Endothelial cell of umbilical vein (primary cell): ENCODE results near the gene FJX1. TPM values are rescaled to one million over a fixed set of nuclear protein-coding genes. Genes with fewer than 3 reads are reported as not detected.

Experiments
- BruUV-seq: library from RNA; stranded (reverse); fragments of 400-500 nt; replicated peaks from 2 replicates; lab custom pipeline; 2021; lab: Mats Ljungman, UMichigan
- CTCF ChIA-PET: fragments of 300-600, 350-600 bp; sonication (Branson Sonifier 250); formaldehyde crosslinking; loops from one replicate; lab custom pipeline; 2021; ENCODE audit warnings: antibody characterized with exemption, inconsistent platforms; lab: Charles Lee
- POLR2A ChIA-PET: fragments of 300-600, 350-600 bp; sonication (Branson Sonifier 250); formaldehyde crosslinking; loops from one replicate; lab custom pipeline; 2021; ENCODE audit warnings: antibody characterized with exemption, inconsistent platforms; lab: Charles Lee
- DNase-seq: peaks from one replicate; pipeline ENCODE4 v3.0.0-alpha.2; 2011; ENCODE audit warnings: low read depth, low spot score
- FAIRE-seq: peaks from 2 replicates; lab custom pipeline; 2011; peaks lifted over from hg19 to GRCh38; lab: Jason Lieb, UNC
- H2AFZ ChIP-seq: 2 replicates; pipeline ENCODE4 v1.6.0; 2012; ENCODE audit warnings: low read depth, low read length, control low read depth, inconsistent platforms
- H3K27ac ChIP-seq: 2 replicates; pipeline ENCODE4 v1.5.1; 2011; ENCODE audit warnings: low read depth, mild to moderate bottlenecking, control low read depth, low read length, moderate library complexity; ENCODE audit not compliant: insufficient read depth
- H3K27me3 ChIP-seq, 2 experiments: 2 replicates each; pipeline versions ENCODE4 v1.6.0 to v1.6.1; 2011; ENCODE audit warnings: low read length in 2 of 2, mixed read lengths in 1 of 2; ENCODE audit not compliant: control insufficient read depth in 2 of 2, insufficient read depth in 2 of 2
- H3K36me3 ChIP-seq, 2 experiments: 2 replicates in 1 of 2; 3 replicates in 1 of 2; pipeline ENCODE4 v1.5.1; 2011; ENCODE audit warnings: low read length in 2 of 2, mild to moderate bottlenecking in 1 of 2, moderate library complexity in 1 of 2; ENCODE audit not compliant: control insufficient read depth in 2 of 2, insufficient read depth in 2 of 2; ENCODE audit errors: extremely low read depth in 1 of 2
- H3K4me1 ChIP-seq: 3 replicates; pipeline ENCODE4 v1.5.1; 2011; ENCODE audit warnings: mild to moderate bottlenecking, low read length; ENCODE audit not compliant: control insufficient read depth, insufficient read depth; ENCODE audit errors: extremely low read depth
- H3K4me2 ChIP-seq: 2 replicates; pipeline ENCODE4 v1.6.1; 2011; ENCODE audit warnings: low read length, control low read depth, mixed read lengths; ENCODE audit not compliant: insufficient read depth
- H3K4me3 ChIP-seq, 3 experiments: fragments of 200-600 bp in 1 of 3; sonication (generic), shearing (Covaris generic) in 1 of 3; replicated peaks in 1 of 3; 2 replicates each; pipeline ENCODE4 v1.5.1; 2011 to 2016; ENCODE audit warnings: control low read depth in 3 of 3, low read length in 3 of 3, mild to moderate bottlenecking in 2 of 3, inconsistent platforms in 1 of 3, low read depth in 1 of 3, moderate library complexity in 1 of 3; ENCODE audit not compliant: insufficient read depth in 1 of 3
- H3K79me2 ChIP-seq: 2 replicates; pipeline ENCODE4 v1.6.0; 2012; ENCODE audit warnings: low read length, inconsistent platforms; ENCODE audit not compliant: control insufficient read depth, insufficient read depth
- H3K9ac ChIP-seq: replicated peaks from 2 replicates; pipeline ENCODE3; 2011; ENCODE audit warnings: low read length, control low read depth; ENCODE audit not compliant: insufficient read depth; ENCODE audit errors: extremely low read depth
- H3K9me1 ChIP-seq: replicated peaks from 3 replicates; pipeline ENCODE4 v1.6.0; 2011; ENCODE audit warnings: mild to moderate bottlenecking, low read length; ENCODE audit not compliant: control insufficient read depth, insufficient read depth; ENCODE audit errors: extremely low read depth
- H3K9me3 ChIP-seq: replicated peaks from 2 replicates; pipeline ENCODE4 v1.5.1; 2012; ENCODE audit warnings: low read length, inconsistent platforms; ENCODE audit not compliant: control insufficient read depth, insufficient read depth
- H4K20me1 ChIP-seq: replicated peaks from 2 replicates; pipeline ENCODE3; 2011; ENCODE audit warnings: mild to moderate bottlenecking, low read length; ENCODE audit not compliant: control insufficient read depth, insufficient read depth; ENCODE audit errors: extremely low read depth
- EZH2 ChIP-seq: IDR thresholded peaks from 2 replicates; pipeline ENCODE4 v1.6.1; 2012; ENCODE audit warnings: borderline replicate concordance, low read depth, mild to moderate bottlenecking, moderate library complexity, low read length, inconsistent platforms; ENCODE audit not compliant: severe bottlenecking
- FOS ChIP-seq: IDR thresholded peaks from 2 replicates; pipeline ENCODE4 v1.6.1; 2011; ENCODE audit warnings: mild to moderate bottlenecking, low read length, moderate library complexity, borderline replicate concordance; ENCODE audit not compliant: insufficient read depth
- GATA2 ChIP-seq: IDR thresholded peaks from 2 replicates; pipeline ENCODE4 v1.7.0; 2011; ENCODE audit warnings: low read depth, mild to moderate bottlenecking, moderate library complexity, mixed read lengths, low read length; ENCODE audit not compliant: insufficient read length, insufficient read depth
- JUN ChIP-seq: IDR thresholded peaks from 2 replicates; pipeline ENCODE4 v1.6.1; 2011; ENCODE audit warnings: borderline replicate concordance, low read depth; ENCODE audit not compliant: insufficient read length, insufficient read depth
- MYC ChIP-seq: IDR thresholded peaks from one replicate; pipeline ENCODE4 v1.6.1; 2011; ENCODE audit warnings: mild to moderate bottlenecking, low read depth, low read length
- POLR2A ChIP-seq: IDR thresholded peaks from 2 replicates; pipeline ENCODE4 v1.6.1; 2012; ENCODE audit warnings: low read depth, mild to moderate bottlenecking, control low read depth, low read length
- POLR2AphosphoS5 ChIP-seq: IDR thresholded peaks from 2 replicates; pipeline ENCODE4 v1.6.1; 2012; ENCODE audit warnings: low read depth, mild to moderate bottlenecking, control low read depth, low read length, moderate library complexity; ENCODE audit not compliant: insufficient read depth
- dilution Hi-C: fragments of 300-500 bp; cut with MboI; formaldehyde crosslinking; loops from one replicate; pipeline ENCODE4 v1.15.0; 2019; ENCODE audit warnings: low sequenced_read_pairs; ENCODE audit not compliant: extremely low pct_ligation_motif_present
- intact Hi-C: fragments of 100-400 bp; cut with micrococcal nuclease; formaldehyde crosslinking; loops from one replicate; pipeline ENCODE4 v1.10.0; 2022
- polyA plus RNA-seq, 4 experiments: library from polyadenylated mRNA; depleted of rRNA in 3 of 4; stranded (reverse) in 3 of 4; unstranded in 1 of 4; fragments of >200 nt; gene quantifications; 2 replicates each; pipeline versions ENCODE4 v1.2.1 to v1.2.3, GENCODE V29; 2011 to 2012; ENCODE audit warnings: missing spikeins in 1 of 4
- total RNA-seq: library from RNA; stranded (reverse); gene quantifications from 2 replicates; pipeline ENCODE4 v1.2.3, GENCODE V29; 2021
- TF ChIP-seq, protein P1 (sequence below): IDR thresholded peaks from 2 replicates; pipeline ENCODE4 v1.6.1; 2011; ENCODE audit not compliant: insufficient read depth, insufficient read length
- TF ChIP-seq, protein P2 (sequence below), 2 donors: IDR thresholded peaks; 1 replicate in 1 of 2; 2 replicates in 1 of 2; pipeline ENCODE4 v1.5.1; 2011; ENCODE audit warnings: low read length in 2 of 2, mild to moderate bottlenecking in 2 of 2, moderate library complexity in 2 of 2, control low read depth in 1 of 2, inconsistent platforms in 1 of 2, low read depth in 1 of 2; ENCODE audit not compliant: insufficient read depth in 1 of 2; ENCODE audit errors: extremely low read depth in 1 of 2

The FJX1 gene
- total and polyA plus RNA-seq, 2 donors (not counting 3 experiments of a cell fraction or from before 2014, with no cell fraction given), result 9.2 to 26.6 TPM

DNA sequence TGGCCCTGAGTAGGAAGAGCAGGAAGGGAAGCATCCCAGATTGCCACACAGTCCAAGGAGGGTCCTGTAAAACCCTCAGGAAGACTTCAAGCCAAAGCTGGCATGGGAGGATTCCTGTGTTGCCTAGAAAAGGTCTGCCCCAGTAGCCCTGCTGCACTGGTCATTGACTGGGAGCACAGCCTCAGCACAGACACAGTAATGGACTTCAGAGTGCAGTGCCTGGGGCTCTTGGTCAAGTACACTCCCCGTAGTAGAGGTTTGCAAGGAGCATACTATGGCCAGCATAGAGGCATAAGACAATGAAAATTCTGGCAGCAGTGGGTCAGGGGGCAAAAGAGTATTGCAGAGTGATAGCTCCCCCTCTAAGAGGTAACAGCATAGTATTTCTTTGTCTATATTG is 36.2 kb upstream of the FJX1 start:
- Histone ChIP-seq H2AFZ (no peak overlapping the region), H3K9ac (no peak overlapping the region), H3K4me3 (no peak overlapping the region), H3K9me3 (no peaks in the 10 kb centered on the region), H3K9me1 (no peaks in the 10 kb centered on the region), H3K27me3 (peaks cover 5 to 7% of the 10 kb centered on the region in 2 experiments), H3K79me2 (no peaks in the 10 kb centered on the region), H3K27ac (no peak overlapping the region), H3K4me2 (no peak overlapping the region), H4K20me1 (no peaks in the 10 kb centered on the region), H3K4me1 (peaks cover 6% of the 10 kb centered on the region), H3K36me3 (no peaks in the 10 kb centered on the region)
- ChIA-PET POLR2A (no interaction called here), CTCF (no interaction called here)
- no TSS peak for BruUV-seq
- intact Hi-C loops, result no loop called here
- DNase-seq (no peak), FAIRE-seq (no peak)
- no peak for TF ChIP-seq POLR2AphosphoS5
- TF ChIP-seq, protein P1, sequence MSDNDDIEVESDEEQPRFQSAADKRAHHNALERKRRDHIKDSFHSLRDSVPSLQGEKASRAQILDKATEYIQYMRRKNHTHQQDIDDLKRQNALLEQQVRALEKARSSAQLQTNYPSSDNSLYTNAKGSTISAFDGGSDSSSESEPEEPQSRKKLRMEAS, result no peak
- no peak for TF ChIP-seq FOS
- TF ChIP-seq, protein P2, sequence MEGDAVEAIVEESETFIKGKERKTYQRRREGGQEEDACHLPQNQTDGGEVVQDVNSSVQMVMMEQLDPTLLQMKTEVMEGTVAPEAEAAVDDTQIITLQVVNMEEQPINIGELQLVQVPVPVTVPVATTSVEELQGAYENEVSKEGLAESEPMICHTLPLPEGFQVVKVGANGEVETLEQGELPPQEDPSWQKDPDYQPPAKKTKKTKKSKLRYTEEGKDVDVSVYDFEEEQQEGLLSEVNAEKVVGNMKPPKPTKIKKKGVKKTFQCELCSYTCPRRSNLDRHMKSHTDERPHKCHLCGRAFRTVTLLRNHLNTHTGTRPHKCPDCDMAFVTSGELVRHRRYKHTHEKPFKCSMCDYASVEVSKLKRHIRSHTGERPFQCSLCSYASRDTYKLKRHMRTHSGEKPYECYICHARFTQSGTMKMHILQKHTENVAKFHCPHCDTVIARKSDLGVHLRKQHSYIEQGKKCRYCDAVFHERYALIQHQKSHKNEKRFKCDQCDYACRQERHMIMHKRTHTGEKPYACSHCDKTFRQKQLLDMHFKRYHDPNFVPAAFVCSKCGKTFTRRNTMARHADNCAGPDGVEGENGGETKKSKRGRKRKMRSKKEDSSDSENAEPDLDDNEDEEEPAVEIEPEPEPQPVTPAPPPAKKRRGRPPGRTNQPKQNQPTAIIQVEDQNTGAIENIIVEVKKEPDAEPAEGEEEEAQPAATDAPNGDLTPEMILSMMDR (IDR thresholded peaks at IDR 0.05; ENCODE audit: extremely low read depth in 1 of 2, insufficient read depth in 1 of 2, low read depth in 1 of 2, low read length in 2 of 2), result no peak
- TF ChIP-seq GATA2, result no peak
- TF ChIP-seq JUN, result no peak
- TF ChIP-seq MYC, result no peak
- TF ChIP-seq POLR2A, result no peak
- TF ChIP-seq EZH2, result no peak
- dilution Hi-C loops, result no loop called here
